Measurements from ENCODE around the gene TTC32.

The TTC32 gene

GRCh38 chr2:19901442-19902215, at the start of gene TTC32:
TSS of gene TTC32 (minus strand) at chr2:19901983. CDS start at chr2:19901854, 129 bp downstream.
- peak; percentile 96 to 98 for DNase-seq (ENCODE audit: low read depth in 2 of 2)
- no peak for TF ChIP-seq CTCF (IDR thresholded peaks at IDR 0.05; ENCODE audit: low read depth, low read length)
- H3K4me3 ChIP-seq (replicated peaks in 1 of 2; ENCODE audit: low read depth in 2 of 2, low read length in 2 of 2) = peak within 1 kb of the TSS; percentile 80 to 85

DNA sequence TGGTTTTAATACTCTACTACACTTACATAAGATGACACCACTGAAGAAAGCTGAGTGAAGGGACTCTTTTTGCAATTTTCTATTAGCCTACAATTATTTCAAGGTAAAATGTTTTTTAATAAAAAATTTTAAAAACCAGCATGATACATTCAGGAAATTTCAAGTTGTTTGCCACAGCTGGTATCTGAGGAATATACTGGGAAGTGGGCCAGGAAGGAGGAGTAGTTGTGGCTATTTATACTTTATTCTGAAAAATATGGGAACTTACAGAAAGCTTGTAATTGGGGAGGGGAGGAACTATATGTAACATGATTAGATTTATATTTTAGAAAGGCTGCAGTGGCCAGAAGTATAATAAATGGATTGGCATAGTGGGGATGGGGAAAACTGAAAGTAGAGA, 47.3 kb upstream of the TTC32 start:
- peak; percentile 59 to 75 for DNase-seq (ENCODE audit: low read depth in 2 of 2)
- TF ChIP-seq CTCF (IDR thresholded peaks at IDR 0.05; ENCODE audit: low read depth, low read length) = no peak
- H3K4me3 ChIP-seq (replicated peaks in 1 of 2; ENCODE audit: low read depth in 2 of 2, low read length in 2 of 2) = no peak overlapping the region

DNA sequence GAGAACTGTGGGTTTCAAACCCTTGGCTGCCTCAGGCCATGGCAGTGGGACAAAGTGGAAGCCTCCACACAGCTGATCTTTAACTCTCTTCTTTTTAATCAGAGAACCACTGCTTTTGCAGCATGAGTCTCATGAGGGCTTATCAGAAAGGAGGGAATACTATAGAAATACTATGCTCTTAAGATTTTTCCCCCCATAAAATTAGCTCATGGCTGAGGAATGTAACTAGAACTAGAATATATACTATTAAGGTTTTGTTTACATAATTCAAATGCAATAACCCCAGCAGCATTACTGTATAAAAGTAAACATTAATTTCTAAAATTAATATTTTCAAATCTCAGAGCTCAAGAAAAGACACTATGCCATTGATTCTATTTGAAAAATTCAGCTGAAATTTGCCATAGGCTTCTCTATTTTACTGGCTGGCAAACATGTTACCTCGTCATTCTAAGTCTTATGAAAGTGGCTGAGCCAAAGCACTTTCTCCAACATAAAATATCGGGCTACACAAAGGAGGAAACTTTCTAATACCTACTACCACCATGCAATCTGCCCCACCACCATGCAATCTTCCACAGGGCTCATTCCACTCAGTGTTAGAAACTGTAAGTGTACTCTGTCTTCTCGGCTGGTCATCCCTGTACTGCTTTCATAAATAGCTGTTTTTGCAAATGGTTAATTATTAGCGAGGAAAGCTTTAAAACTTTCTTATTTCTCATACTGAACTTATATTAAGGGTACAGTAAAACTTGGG, 45.6 kb upstream of the TTC32 start:
- DNase-seq (ENCODE audit: low read depth in 2 of 2) = no peak
- TF ChIP-seq CTCF (IDR thresholded peaks at IDR 0.05; ENCODE audit: low read depth, low read length) = no peak
- no peak overlapping the region for H3K4me3 ChIP-seq (replicated peaks in 1 of 2; ENCODE audit: low read depth in 2 of 2, low read length in 2 of 2)

GRCh38 chr2:19944205-19944845, 42.5 kb upstream of the TTC32 start:
- H3K4me3 ChIP-seq (replicated peaks in 1 of 2; ENCODE audit: low read depth in 2 of 2, low read length in 2 of 2) = no peak overlapping the region
- DNase-seq (ENCODE audit: low read depth in 2 of 2) = no peak
- no peak for TF ChIP-seq CTCF (IDR thresholded peaks at IDR 0.05; ENCODE audit: low read depth, low read length)

GRCh38 chr2:19943189-19943588, 41.4 kb upstream of the TTC32 start:
- DNase-seq (ENCODE audit: low read depth in 2 of 2) = no peak
- no peak for TF ChIP-seq CTCF (IDR thresholded peaks at IDR 0.05; ENCODE audit: low read depth, low read length)
- H3K4me3 ChIP-seq (replicated peaks in 1 of 2; ENCODE audit: low read depth in 2 of 2, low read length in 2 of 2) = no peak overlapping the region

GRCh38 chr2:19942199-19942598, 40.4 kb upstream of the TTC32 start:
- peak in 1 of 2 donors; percentile 17 for DNase-seq (ENCODE audit: low read depth in 2 of 2)
- no peak overlapping the region for H3K4me3 ChIP-seq (replicated peaks in 1 of 2; ENCODE audit: low read depth in 2 of 2, low read length in 2 of 2)
- TF ChIP-seq CTCF (IDR thresholded peaks at IDR 0.05; ENCODE audit: low read depth, low read length) = no peak
